ENCODE results near the gene NUTM1.

- TF ChIP-seq, protein P1, sequence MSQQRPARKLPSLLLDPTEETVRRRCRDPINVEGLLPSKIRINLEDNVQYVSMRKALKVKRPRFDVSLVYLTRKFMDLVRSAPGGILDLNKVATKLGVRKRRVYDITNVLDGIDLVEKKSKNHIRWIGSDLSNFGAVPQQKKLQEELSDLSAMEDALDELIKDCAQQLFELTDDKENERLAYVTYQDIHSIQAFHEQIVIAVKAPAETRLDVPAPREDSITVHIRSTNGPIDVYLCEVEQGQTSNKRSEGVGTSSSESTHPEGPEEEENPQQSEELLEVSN (IDR thresholded peaks at IDR 0.05; ENCODE audit: borderline replicate concordance, low read depth), result no peak
- TF ChIP-seq, protein P2, sequence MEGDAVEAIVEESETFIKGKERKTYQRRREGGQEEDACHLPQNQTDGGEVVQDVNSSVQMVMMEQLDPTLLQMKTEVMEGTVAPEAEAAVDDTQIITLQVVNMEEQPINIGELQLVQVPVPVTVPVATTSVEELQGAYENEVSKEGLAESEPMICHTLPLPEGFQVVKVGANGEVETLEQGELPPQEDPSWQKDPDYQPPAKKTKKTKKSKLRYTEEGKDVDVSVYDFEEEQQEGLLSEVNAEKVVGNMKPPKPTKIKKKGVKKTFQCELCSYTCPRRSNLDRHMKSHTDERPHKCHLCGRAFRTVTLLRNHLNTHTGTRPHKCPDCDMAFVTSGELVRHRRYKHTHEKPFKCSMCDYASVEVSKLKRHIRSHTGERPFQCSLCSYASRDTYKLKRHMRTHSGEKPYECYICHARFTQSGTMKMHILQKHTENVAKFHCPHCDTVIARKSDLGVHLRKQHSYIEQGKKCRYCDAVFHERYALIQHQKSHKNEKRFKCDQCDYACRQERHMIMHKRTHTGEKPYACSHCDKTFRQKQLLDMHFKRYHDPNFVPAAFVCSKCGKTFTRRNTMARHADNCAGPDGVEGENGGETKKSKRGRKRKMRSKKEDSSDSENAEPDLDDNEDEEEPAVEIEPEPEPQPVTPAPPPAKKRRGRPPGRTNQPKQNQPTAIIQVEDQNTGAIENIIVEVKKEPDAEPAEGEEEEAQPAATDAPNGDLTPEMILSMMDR (IDR thresholded peaks at IDR 0.05), result no peak
- no peak for TF ChIP-seq ZFP36 (IDR thresholded peaks at IDR 0.05; ENCODE audit: borderline replicate concordance, partially characterized antibody)
- no peak for TF ChIP-seq EP300 (IDR thresholded peaks at IDR 0.05)
Observed at GRCh38 chr15:34336991-34337556, 6.0 kb upstream of the NUTM1 start.
